ENCODE measurements around the gene MAP6.
"Not testable (repeated sequence)": the region's sequence is repeated elsewhere in the genome, so short reads cannot be mapped to it uniquely, and the experiment has no call there.

MAP6 gene

GRCh38 chr11:75691804-75692203 lies 23.0 kb upstream of the MAP6 start:
- no peaks in the 10 kb centered on the region for H4K20me1 ChIP-seq (ENCODE audit: low read depth, low read length)
- no peaks in the 10 kb centered on the region for H3F3A ChIP-seq (ENCODE audit: insufficient read depth)
- no peak overlapping the region for H3K4me2 ChIP-seq (ENCODE audit: low read depth, low read length, poor library complexity, severe bottlenecking)
- no peaks in the 10 kb centered on the region for H3K9me2 ChIP-seq (replicated peaks; ENCODE audit: insufficient read depth, low read length)
- no peaks in the 10 kb centered on the region for H3K9me3 ChIP-seq (ENCODE audit: insufficient read depth, low read length)
- H3K9ac ChIP-seq (ENCODE audit: low read length), result no peak overlapping the region
- H3K4me3 ChIP-seq (ENCODE audit: insufficient read depth, low read length, poor library complexity, severe bottlenecking), result no peak overlapping the region
- no peaks in the 10 kb centered on the region for H3K36me3 ChIP-seq (ENCODE audit: low read length)
- H3K79me2 ChIP-seq (ENCODE audit: insufficient read depth, low read length), result no peaks in the 10 kb centered on the region
- H2AFZ ChIP-seq (ENCODE audit: low read depth, low read length, severe bottlenecking), result no peak overlapping the region
- no peak overlapping the region for H3K27ac ChIP-seq (ENCODE audit: low read depth, low read length)
- no peaks in the 10 kb centered on the region for H3K27me3 ChIP-seq (ENCODE audit: low read length)
- TF ChIP-seq CTCF (IDR thresholded peaks at IDR 0.05; ENCODE audit: insufficient read depth, low read length, poor library complexity, severe bottlenecking), result no peak
- no peak for TF ChIP-seq EZH2phosphoT487 (conservative IDR thresholded peaks at IDR 0.05; ENCODE audit: low read length)

- Histone ChIP-seq H3K27me3 (ENCODE audit: low read length) (no peaks in the 10 kb centered on the region), H3K9me3 (ENCODE audit: insufficient read depth, low read length) (no peaks in the 10 kb centered on the region), H3K4me3 (ENCODE audit: insufficient read depth, low read length, poor library complexity, severe bottlenecking) (no peak overlapping the region), H3K9ac (ENCODE audit: low read length) (no peak overlapping the region), H2AFZ (ENCODE audit: low read depth, low read length, severe bottlenecking) (no peak overlapping the region), H3F3A (ENCODE audit: insufficient read depth) (no peaks in the 10 kb centered on the region), H3K36me3 (ENCODE audit: low read length) (no peaks in the 10 kb centered on the region), H3K27ac (ENCODE audit: low read depth, low read length) (no peak overlapping the region), H3K4me2 (ENCODE audit: low read depth, low read length, poor library complexity, severe bottlenecking) (no peak overlapping the region), H4K20me1 (ENCODE audit: low read depth, low read length) (no peaks in the 10 kb centered on the region), H3K9me2 (replicated peaks; ENCODE audit: insufficient read depth, low read length) (no peaks in the 10 kb centered on the region), H3K79me2 (ENCODE audit: insufficient read depth, low read length) (no peaks in the 10 kb centered on the region)
- TF ChIP-seq EZH2phosphoT487 (conservative IDR thresholded peaks at IDR 0.05; ENCODE audit: low read length), result no peak
- no peak for TF ChIP-seq CTCF (IDR thresholded peaks at IDR 0.05; ENCODE audit: insufficient read depth, low read length, poor library complexity, severe bottlenecking)
Observed at GRCh38 chr11:75689863-75690609, 21.2 kb upstream of the MAP6 start.

GRCh38 chr11:75683856-75684255 lies 15.0 kb upstream of the MAP6 start:
- H3K36me3 ChIP-seq (ENCODE audit: low read length); H3K27me3 ChIP-seq (ENCODE audit: low read length); H3F3A ChIP-seq (ENCODE audit: insufficient read depth); H3K79me2 ChIP-seq (ENCODE audit: insufficient read depth, low read length); H3K9ac ChIP-seq (ENCODE audit: low read length); H2AFZ ChIP-seq (ENCODE audit: low read depth, low read length, severe bottlenecking); H3K9me3 ChIP-seq (ENCODE audit: insufficient read depth, low read length); H3K4me2 ChIP-seq (ENCODE audit: low read depth, low read length, poor library complexity, severe bottlenecking); H4K20me1 ChIP-seq (ENCODE audit: low read depth, low read length); H3K4me3 ChIP-seq (ENCODE audit: insufficient read depth, low read length, poor library complexity, severe bottlenecking); H3K9me2 ChIP-seq (replicated peaks; ENCODE audit: insufficient read depth, low read length); H3K27ac ChIP-seq (ENCODE audit: low read depth, low read length): not testable (repeated sequence)

GRCh38 chr11:75679566-75679965 lies 10.7 kb upstream of the MAP6 start:
- H3K27ac ChIP-seq (ENCODE audit: low read depth, low read length), result no peak overlapping the region
- no peak overlapping the region for H3K4me3 ChIP-seq (ENCODE audit: insufficient read depth, low read length, poor library complexity, severe bottlenecking)
- no peak for TF ChIP-seq EZH2phosphoT487 (conservative IDR thresholded peaks at IDR 0.05; ENCODE audit: low read length)
- no peak for TF ChIP-seq CTCF (IDR thresholded peaks at IDR 0.05; ENCODE audit: insufficient read depth, low read length, poor library complexity, severe bottlenecking)
- no peak overlapping the region for H3K4me2 ChIP-seq (ENCODE audit: low read depth, low read length, poor library complexity, severe bottlenecking)
- no peak overlapping the region for H3K9ac ChIP-seq (ENCODE audit: low read length)
- no peaks in the 10 kb centered on the region for H3K79me2 ChIP-seq (ENCODE audit: insufficient read depth, low read length)
- H3K27me3 ChIP-seq (ENCODE audit: low read length), result no peaks in the 10 kb centered on the region
- H2AFZ ChIP-seq (ENCODE audit: low read depth, low read length, severe bottlenecking), result no peak overlapping the region
- no peaks in the 10 kb centered on the region for H3F3A ChIP-seq (ENCODE audit: insufficient read depth)
- no peaks in the 10 kb centered on the region for H4K20me1 ChIP-seq (ENCODE audit: low read depth, low read length)
- H3K9me3 ChIP-seq (ENCODE audit: insufficient read depth, low read length), result no peaks in the 10 kb centered on the region
- no peaks in the 10 kb centered on the region for H3K36me3 ChIP-seq (ENCODE audit: low read length)
- no peaks in the 10 kb centered on the region for H3K9me2 ChIP-seq (replicated peaks; ENCODE audit: insufficient read depth, low read length)

Data from SU-DHL-6 (cell line).